Stimulated activated CD8-positive, alpha-beta memory T cell treated with anti-CD3 and anti-CD28 coated beads, Interleukin-12 subunit alpha, Interleukin-12 subunit beta, amount 100 ng/mL, for 4 hours (primary cell): ENCODE measurements around the gene FAM114A1.
"Not testable (repeated sequence)": the region's sequence is repeated elsewhere in the genome, so short reads cannot be mapped to it uniquely, and the experiment has no call there.

ENCODE experiments used
- DNase-seq: peaks from one replicate; pipeline ENCODE4 v3.0.0-alpha.2; 2020; ENCODE audit warnings: low read depth

FAM114A1 gene

DNA sequence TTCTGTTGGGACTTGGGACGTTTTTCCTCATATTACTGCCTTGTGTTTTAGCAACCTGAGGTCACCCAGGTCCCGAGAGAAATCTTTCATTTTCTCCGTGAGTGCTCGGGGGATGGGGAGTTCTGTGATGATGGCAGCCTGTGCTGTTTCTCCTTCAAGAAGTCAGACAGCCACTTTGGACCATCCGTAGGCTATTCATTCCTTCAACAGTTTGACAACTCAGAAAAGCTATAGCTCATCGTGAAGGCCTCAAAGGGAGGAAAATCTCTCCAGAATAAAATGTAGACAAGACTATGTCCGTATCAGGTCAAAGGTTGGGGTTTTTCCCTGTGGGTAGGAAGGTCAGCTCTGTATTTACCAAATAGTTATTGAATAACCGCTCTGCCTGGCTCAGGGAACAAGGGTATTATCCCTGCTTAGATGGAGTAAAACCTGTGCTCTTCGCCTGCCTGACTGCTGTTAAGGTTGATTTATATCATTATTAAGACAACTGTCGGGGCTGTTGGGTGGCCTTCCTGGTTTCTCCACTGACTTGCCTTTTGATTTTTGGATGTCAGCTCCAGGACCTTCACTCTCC is 36.6 kb downstream of the FAM114A1 start:
- DNase-seq: no peak

DNA sequence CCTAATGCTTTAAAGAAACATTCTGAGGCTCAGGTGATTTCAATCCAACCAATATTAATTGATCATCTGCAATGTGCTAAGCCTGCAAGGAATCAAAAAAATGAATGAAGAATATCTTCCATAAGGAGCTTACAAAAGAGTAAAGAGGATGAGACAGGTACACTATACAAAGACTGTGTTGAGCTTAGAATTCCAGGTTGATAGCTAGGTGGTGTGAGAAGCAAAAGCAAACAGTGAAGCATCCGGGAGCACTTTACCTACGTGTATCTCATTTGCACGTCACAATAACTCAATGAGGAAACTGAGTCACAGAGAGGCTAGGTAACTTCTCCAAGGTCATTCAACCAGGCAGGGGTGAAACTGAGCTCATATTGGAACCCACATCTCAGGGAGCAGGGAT is 37.1 kb downstream of the FAM114A1 start:
- DNase-seq: no peak

- DNase-seq: no peak
Observed at GRCh38 chr4:38905652-38906385, 38.2 kb downstream of the FAM114A1 start.

DNA sequence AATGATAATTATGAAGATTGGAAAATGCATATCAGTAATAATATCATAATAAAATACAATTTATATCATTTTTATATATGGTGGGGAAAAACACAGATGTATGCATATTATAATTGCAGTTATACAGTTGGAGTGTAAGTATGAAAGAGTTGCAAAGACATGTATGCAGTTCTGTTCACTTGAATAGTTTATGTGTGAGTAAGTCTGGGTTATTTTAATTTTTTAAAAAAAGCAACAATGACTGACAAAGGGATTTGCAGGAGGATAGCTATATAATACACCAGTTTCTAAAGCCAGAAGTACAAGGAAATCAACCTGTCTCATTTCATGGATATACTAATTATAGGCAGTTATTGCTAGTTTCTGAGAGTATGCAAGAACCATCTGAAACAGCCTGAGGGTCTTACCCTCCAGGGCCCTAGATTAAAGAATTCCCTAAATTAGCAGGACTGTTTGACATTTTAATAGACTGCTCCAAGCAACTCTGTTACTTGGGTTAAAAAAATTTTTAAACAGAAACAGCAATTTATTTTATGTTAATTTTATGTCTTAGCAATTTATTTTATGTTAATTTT is 40.2 kb downstream of the FAM114A1 start:
- DNase-seq: no peak

DNA sequence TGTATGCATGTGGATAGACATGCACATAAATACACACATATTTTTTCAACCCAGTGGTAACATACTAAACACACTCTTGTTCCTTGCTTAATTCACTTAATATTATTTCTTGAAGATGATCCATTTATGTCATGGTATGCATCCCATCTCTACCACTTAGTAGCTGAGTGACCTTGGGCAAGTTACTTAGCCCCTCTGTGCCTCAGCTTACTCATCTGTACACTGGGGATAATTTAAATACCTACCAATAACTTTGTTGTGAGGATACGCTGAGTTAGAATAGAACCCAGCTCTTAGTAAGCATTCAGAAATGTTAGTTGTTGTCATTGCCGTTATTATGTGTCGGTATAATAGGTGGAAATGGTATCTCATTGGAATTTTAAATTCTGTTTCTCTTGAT is 41.4 kb downstream of the FAM114A1 start:
- no peak for DNase-seq

DNA sequence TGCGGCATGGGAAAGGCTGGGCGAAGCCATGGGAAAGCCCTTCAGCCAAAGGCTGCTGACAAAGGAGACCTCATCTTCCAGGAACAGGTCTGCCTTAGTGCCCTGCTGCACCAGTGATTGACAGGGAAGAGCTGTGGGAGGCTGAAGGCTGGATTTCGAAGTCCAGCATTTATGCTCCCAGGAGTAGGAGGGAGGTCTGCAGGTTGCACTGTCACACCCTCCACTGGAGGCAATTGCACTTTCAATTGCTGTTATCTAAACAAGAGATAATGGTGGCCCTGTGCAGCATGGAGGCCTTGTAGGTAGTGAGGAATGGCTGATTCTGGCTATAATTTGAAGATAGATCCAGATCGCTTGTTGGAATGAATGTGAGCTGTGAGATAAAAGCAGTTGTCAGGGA is 43.7 kb downstream of the FAM114A1 start:
- DNase-seq: no peak

DNA sequence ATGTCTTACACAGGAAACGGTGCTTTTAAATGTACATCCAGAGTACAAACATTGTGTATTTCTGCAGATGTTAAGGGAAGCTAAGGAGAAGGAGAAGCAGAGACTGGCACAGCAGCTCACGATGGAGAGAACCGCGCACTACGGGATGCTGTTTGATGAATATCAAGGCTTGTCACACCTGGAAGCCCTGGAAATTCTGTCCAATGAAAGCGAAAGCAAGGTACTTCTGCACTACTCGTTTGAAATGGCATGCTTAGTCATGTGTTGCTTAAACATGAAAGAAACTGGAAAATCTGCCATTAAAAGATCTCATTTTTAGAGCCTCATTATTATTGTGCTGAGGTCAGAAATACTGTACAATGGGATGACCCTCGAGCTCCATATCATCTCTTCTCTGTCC is 47.2 kb downstream of the FAM114A1 start:
- no peak for DNase-seq

DNA sequence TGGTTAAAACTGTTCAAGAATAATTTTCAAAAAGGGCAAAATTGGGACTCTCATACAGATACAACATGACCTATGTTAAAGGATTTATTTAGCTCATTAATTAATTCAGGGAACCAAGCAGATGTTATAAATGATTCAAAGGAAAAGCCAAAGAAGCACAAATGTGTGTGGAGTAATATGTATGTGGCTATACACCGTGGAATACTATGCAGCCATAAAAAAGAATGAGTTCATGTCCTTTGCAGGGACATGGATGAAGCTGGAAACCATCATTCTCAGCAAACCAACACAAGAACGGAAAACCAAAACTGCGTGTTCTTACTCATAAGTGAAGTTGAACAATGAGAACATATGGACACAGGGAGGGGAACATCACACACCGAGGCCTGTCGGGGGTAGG is 48.7 kb downstream of the FAM114A1 start:
- not testable (repeated sequence) for DNase-seq

DNA sequence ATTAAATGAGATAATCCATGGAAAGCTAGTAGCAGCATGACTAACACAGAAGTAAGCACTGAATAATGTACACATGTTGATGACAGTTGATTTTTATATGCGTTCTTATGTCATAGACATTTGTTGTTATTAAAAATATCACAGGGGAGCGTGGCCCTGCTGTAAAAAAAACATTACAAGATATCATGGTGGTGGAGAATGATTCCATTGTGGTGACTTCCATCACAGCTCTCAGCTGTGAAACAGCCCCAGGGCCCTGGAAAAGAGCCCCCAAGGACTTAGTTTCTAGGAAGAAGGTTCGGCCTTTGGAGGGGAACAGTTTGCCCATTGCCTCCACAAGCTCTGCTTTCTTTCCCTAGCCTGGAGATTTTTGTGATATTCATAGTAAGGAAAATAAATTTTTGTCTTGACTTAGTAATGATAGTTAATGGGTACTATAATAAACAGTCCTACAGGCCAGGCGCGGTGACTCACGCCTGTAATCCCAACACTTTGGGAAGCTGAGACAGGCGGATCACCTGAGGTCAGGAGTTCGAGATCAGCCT is 49.9 kb downstream of the FAM114A1 start:
- DNase-seq: no peak

GRCh38 chr4:38919494-38919893 is 51.9 kb downstream of the FAM114A1 start:
- no peak for DNase-seq

DNA sequence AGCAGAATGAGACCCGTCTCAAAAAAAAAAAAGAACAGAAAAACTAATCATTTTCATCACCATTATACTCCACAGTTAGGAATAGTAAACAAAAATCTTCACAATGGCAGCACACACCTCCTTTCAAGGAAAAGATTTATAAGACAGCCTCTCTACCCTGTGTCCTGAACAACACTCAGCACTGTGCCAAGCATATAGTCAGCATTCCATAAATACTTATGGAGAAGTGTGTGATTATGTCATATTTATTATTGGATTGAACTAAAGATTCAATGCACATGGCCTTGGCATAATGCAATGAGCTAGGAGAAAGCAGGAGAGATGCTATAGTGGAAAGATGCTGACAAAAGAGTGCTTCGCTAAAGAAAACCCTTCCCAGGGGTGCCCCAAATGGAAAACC is 52.6 kb downstream of the FAM114A1 start:
- no peak for DNase-seq

GRCh38 chr4:38920677-38921076 is 53.1 kb downstream of the FAM114A1 start:
- no peak for DNase-seq

DNA sequence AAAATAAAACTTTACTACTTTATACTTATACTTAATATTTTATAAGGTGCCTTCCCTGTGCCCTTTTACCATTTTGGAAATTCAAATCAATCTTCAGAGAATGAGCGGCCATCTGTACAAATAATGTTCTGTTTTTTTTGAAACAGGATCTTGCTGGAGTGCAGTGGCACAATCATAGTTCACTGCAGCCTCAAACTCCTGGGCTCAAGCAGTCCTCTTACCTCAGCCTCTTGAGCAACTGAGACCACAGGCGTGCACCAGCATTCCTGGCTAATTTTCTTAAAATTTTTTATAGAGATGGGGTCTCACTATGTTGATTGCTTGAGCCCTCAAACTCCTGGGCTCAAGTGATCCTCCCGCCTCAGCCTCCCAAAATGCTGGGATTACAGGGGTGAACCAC is 53.5 kb downstream of the FAM114A1 start:
- no peak for DNase-seq

- DNase-seq: no peak
Observed at GRCh38 chr4:38923746-38924145, 56.1 kb downstream of the FAM114A1 start.

GRCh38 chr4:38924353-38924752 is 56.7 kb downstream of the FAM114A1 start:
- DNase-seq: no peak

- DNase-seq: no peak
Observed at GRCh38 chr4:38925492-38926413, 58.1 kb downstream of the FAM114A1 start.

- DNase-seq: no peak
Observed at GRCh38 chr4:38926896-38927295, 59.3 kb downstream of the FAM114A1 start.

DNA sequence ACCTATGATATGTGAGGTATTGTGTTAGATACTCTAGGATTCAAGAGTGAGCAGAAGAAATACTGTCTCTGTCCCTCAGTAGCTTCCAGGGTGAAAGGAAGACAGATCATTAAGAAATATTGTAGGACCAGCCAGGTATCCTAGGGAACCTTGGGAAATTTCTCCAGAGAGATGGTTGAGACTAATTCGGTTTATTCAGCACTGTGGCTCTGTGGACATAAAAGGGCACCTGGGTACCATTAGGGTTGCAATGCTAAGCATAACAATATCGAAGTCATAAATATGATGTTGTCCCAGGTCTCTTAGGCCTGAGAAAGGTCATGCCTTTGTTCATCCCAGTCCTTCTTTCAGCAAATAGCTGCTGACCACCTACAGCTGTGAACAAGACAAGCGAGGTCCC is 61.0 kb downstream of the FAM114A1 start:
- no peak for DNase-seq

DNA sequence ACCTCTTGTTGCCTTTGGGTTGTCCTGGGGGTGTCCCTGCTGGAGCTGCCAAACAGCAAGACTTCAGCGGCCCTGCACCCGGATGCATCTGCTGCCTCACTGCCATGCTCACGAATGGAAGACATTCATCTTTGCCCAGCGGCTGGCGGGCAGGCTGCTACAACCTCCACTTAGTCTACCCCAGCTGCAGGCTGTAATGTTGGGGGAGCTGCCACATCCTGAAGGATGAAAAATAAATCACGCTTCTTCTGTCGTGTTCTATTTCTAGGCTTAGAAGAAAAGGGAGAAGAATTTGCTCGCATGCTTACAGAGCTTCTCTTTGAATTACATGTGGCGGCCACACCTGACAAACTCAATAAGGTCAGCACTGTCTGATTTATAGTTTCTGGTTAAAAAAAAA is 61.4 kb downstream of the FAM114A1 start:
- DNase-seq: no peak

GRCh38 chr4:38930204-38930603 is 62.6 kb downstream of the FAM114A1 start:
- no peak for DNase-seq

GRCh38 chr4:38930707-38931106 is 63.1 kb downstream of the FAM114A1 start:
- no peak for DNase-seq

- no peak for DNase-seq
Observed at GRCh38 chr4:38931125-38931524, 63.5 kb downstream of the FAM114A1 start.
